Loucy (cell line): ENCODE results near the gene EBPL.

ENCODE experiments used
- CTCF ChIP-seq: fragments of 200-600 bp; sonication (generic); conservative IDR thresholded peaks from 2 replicates; pipeline ENCODE4 v1.5.1; 2014; ENCODE audit warnings: mild to moderate bottlenecking, antibody characterized with exemption, low read length
- EZH2phosphoT487 ChIP-seq: fragments of 200-600 bp; IDR thresholded peaks from 2 replicates; pipeline ENCODE4 v1.6.1; 2018; ENCODE audit warnings: antibody characterized with exemption, mild to moderate bottlenecking, moderate library complexity, borderline replicate concordance

GRCh38 chr13:49693191-49693733, 2.0 kb upstream of the EBPL start:
- TF ChIP-seq CTCF (no peak), EZH2phosphoT487 (no peak; the same call in 1 of the 2 replicates)
